Cortex of kidney (tissue), 1 donor: ENCODE results near the gene CPNE6.
"Not testable (repeated sequence)": the region's sequence is repeated elsewhere in the genome, so short reads cannot be mapped to it uniquely, and the experiment has no call there.

ENCODE experiments used
- DNase-seq: peaks from one replicate; lab custom pipeline; 2025; lab: John Stamatoyannopoulos, UW

CPNE6 gene

DNA sequence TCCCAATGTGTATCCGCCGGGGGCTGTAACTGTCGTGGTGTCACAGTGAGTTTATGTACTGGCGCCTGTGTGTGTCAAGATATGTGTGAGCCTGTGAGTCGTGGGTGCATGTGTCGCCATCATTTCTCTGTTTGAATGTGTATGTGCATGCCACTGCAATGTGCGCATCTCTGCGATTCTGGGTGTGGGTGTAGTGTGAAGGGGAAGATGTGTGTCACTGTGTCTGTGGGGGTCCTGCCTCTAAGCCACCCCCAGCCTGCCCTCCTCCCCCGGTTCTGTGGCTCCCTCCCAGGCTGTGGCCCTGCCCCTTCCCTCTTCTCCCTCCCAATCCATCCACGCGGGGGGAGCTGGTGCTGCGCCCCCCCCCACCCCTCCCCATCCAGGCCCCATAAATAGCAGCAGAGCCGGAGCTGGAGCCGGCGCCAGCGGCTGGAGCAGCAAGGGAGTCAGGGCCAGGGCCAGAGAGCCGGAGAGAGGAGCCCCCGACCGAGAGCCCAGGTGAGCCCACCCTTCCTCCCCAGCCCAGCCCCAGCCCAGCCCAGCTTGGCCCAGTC lies at the start of gene CPNE6:
TSS of gene CPNE6 (plus strand) at position 419 of the 554 bp plus-strand sequence. CDS start 1,375 bp downstream, outside the sequence.
- no peak for DNase-seq

DNA sequence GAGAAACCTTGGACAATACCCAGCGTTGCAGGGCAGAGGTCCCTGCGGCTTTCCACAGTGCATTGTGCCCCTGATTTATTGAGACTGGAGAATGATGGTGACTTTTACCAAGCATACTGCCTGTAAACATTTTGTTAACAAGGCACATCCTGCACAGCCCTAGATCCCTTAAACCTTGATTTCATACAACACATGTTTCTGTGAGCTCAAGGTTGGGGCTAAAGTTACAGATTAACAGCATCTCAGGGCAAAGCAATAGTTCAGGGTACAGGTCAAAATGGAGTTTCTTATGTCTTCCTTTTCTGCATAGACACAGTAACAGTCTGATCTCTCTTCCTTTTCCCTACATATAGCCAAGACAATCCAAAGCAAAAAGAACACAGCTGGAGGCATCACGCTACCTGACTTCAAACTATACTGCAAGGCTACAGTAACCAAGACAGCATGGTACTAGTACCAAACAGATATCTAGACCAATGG lies 46.4 kb upstream of the CPNE6 start:
- not testable (repeated sequence) for DNase-seq

DNA sequence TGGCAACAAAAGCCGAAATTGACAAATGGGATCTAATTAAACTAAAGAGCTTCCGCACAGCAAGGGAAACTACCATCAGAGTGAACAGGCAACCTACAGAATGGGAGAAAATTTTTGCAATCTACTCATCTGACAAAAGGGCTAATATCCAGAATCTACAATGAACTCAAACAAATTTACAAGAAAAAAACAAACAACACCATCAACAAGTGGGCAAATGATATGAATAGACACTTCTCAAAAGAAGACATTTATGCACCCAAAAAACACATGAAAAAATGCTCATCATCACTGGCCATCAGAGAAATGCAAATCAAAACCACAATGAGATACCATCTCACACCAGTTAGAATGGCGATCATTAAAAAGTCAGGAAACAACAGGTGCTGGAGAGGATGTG lies 41.7 kb upstream of the CPNE6 start:
- not testable (repeated sequence) for DNase-seq

DNA sequence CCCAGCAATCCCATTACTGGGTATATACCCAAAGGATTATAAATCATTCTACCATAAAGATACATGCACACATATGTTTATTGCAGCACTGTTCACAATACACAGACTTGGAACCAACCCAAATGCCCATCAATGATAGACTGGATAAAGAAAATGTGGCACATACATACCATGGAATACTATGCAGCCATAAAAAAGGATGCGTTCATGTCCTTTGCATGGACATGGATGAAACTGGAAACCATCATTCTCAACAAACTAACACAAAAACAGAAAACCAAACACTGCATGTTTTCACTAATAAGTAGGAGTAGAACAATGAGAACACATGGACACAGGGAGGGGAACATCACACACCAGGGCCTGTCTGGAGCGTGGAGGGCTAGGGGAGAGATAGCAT lies 40.0 kb upstream of the CPNE6 start:
- not testable (repeated sequence) for DNase-seq

- no peak for DNase-seq
These were observed 38.5 kb upstream of the CPNE6 start for GRCh38 chr14:24032727-24033418.

GRCh38 chr14:24035769-24036168 lies 35.6 kb upstream of the CPNE6 start:
- DNase-seq = not testable (repeated sequence)

DNA sequence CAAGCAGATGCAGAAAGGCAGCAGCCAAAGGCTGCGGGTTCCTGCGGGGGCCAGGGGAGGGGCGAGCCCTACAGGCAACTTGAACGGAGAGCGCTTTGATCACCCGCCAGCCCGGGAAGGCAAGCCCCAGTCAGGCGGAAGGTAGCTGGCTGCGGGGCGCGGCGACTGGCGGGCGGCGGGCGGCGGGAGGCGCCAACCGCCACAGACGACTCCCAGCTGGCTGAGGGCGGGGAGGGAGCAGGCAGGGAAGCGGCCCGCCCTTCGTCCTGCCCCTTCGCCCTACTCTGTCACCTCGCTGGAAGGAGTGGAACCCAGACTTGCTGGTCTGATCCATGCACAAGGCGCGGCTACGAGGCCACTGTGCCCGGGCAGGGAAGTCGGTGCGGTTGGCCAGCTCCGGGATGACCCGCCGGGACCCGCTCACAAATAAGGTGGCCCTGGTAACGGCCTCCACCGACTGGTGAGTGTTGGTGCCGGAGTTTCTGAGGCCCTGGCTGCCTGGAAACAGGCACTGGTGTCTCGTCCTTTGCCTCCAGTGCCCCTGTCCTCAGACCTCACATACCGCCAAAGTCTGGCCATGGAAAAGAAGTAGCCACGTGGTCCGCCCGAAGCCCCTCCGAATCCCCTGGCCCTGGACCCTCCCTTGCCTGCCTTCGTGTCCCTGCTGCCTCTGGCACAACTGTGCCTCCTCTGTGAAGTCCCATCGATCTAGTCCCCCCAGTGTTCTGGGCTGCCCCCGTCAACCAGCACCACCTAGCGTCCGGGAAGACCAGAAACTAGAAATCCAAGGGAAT lies 35.0 kb upstream of the CPNE6 start:
- no peak for DNase-seq

DNA sequence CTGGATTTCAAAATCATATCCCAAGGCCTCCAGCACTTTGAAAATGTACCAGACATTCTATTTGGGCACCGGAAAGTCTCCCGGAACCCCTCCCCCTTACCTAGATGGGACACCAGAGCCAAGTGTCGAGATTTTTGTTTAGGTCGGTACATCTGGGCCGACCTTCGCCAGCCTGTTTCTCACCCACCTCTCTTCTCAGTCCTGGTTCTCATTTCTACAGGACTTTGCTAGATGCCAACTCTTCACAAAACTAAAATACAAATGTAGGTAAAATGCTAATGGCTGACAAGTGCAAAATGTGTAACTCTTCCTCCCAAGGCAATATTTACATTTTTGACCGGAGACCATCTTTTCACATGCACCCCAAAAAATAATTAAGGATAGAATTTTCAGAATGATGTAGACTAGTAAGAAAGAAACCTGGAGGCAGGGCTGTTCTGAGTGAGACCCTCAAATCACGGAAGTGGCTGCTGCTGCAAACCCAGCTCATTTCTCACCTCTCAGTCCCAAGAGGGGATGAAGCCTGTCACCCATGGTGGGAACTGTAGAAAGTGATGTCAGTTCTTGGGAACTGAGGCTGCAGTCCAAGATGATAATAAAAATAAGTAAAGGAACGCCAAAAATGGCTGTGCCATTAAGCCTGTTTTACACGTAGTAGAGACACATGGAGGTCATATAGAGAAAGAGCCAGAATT lies 34.3 kb upstream of the CPNE6 start:
- not testable (repeated sequence) for DNase-seq

GRCh38 chr14:24037658-24038037 lies 33.7 kb upstream of the CPNE6 start:
- no peak for DNase-seq

DNA sequence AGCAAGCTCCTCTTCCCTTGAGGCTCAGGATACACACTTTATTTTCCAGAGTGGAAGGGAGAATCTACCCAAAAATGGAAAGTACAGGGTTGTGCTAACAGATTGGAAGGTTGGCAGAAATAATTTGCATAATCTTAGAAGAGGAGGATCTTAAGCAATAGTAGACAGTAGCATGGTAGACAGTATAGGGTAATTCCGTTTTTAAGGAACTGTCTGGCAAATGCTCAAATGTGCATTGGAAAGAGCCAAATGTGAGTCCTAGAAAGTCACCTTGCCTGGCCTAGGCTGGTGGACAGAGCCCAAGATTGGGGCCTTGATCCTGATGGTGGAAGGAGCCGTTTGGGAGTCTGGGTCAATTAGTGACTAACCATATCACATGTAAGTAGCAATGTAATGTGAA lies 32.7 kb upstream of the CPNE6 start:
- DNase-seq = no peak

GRCh38 chr14:24040692-24041091 lies 30.7 kb upstream of the CPNE6 start:
- DNase-seq = no peak

GRCh38 chr14:24042746-24043145 lies 28.6 kb upstream of the CPNE6 start:
- no peak for DNase-seq

DNA sequence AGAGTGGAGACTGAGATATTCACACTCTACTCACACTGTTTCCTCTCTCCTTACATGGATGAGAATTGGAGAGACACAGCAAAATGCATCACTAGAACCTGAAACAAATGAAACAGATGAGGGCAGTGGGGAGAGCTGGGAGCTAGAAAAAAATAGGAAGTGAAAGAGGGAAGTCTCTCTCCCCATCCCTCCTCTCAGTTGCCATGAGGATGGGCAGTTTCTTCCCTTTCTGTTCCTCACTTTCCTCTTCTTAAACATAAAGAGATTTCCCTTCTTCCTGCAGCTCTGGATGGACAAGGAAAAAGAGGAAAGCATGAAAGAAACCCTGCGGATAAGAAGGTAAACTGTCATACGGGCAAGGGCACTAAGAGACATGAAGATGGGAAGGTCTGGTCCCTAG lies 22.4 kb upstream of the CPNE6 start:
- DNase-seq = not testable (repeated sequence)

GRCh38 chr14:24050753-24051152 lies 20.6 kb upstream of the CPNE6 start:
- not testable (repeated sequence) for DNase-seq

DNA sequence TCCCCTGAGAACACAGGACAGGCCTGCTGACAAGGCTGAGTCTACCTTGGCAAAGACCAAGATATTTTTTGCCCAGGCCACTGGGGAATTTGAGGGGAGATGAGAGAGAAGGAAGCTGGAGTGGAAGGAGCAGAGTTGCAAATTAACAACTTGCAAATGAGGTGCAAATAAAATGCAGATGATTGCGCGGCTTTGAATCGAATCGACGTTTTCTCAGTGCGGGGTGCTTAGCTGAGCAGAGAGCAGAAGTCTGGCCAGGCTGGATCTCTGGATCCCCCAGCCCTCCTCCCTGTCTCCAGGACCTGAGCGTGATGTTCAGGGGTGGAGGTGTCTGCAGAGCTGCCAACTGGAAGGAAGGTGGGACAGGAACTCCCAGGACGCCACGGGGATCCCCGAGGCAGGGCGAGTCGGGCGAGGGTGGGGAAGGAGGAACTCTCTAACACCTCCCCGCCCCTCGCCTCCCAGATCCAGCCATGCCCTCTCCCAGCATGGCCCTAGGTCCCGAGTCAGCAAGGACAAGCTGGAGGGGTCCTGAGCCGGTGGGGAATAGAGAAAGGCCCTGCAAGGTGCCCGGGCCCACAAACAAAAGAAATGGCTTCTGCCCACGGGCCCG lies 20.1 kb upstream of the CPNE6 start:
- DNase-seq = no peak

GRCh38 chr14:24051789-24052655 lies 19.3 kb upstream of the CPNE6 start, which contains the start of gene CARMIL3:
CARMIL3 (plus strand) TSS chr14:24052009; CDS start chr14:24052154, 145 bp downstream.
- DNase-seq = no peak

GRCh38 chr14:24052656-24053547 lies 18.5 kb upstream of the CPNE6 start:
- DNase-seq = no peak

DNA sequence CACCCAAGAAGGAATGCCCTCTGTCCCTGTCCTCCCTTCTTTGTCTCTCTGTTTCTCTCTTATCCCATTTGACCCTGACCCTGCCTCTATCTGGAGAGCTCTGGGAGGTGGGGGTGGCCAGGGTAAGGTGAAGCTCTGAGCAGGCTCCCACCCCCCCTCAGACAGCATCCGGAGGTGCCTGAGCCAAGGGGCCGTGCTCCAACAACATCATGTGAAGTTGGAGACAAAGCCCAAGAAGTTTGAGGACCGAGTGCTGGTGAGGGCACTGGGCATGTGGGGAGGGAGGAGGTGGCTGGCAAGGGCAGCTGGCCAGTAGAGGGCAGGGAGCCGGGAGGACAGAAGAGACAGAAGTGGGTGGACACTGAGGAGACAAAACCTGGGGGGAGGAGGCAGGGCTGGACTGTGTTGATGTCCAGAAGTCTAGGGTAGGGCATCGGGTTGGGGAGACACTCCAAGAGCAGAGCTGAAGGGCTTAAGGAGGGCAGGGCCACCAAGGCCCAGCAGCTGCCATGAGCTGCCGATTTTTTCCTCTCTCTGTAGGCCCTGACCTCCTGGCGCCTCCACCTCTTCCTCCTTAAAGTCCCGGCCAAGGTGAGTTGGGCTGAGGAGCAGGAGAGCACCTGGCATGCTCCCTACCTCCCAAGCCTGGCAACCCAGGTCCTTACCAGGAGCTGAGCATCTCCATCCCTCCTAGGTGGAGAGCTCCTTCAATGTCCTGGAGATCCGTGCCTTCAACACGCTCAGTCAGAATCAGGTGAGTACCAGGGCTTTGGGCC lies 17.6 kb upstream of the CPNE6 start:
- no peak for DNase-seq

GRCh38 chr14:24054324-24054641 lies 17.1 kb upstream of the CPNE6 start:
- no peak for DNase-seq
